Forelimb muscle (tissue), 1 donor: ENCODE data around the gene ZNF322. TPM values are rescaled to one million over a fixed set of nuclear protein-coding genes. Genes with fewer than 3 reads are reported as not detected.
"Not testable (repeated sequence)": the region's sequence is repeated elsewhere in the genome, so short reads cannot be mapped to it uniquely, and the experiment has no call there.

ENCODE experiments used
- DNase-seq: peaks from one replicate; pipeline ENCODE4 v3.0.0-alpha.2; 2013; ENCODE audit warnings: low read depth
- polyA plus RNA-seq: library from polyadenylated mRNA; unstranded; fragments of 120-200 nt; gene quantifications from one replicate; pipeline ENCODE4 v1.2.1, GENCODE V29; 2013; ENCODE audit not compliant: insufficient read length

ZNF322 gene
- 17.3 TPM for polyA plus RNA-seq

GRCh38 chr6:26659042-26659999 is at the start of gene ZNF322:
ZNF322 (minus strand) TSS chr6:26659746; CDS start chr6:26638553, 21,193 bp downstream.
- DNase-seq, result peak; percentile 84

GRCh38 chr6:26705780-26706179 is 46.2 kb upstream of the ZNF322 start:
- not testable (repeated sequence) for DNase-seq

GRCh38 chr6:26705352-26705751 is 45.8 kb upstream of the ZNF322 start:
- DNase-seq, result not testable (repeated sequence)

GRCh38 chr6:26701023-26701747 is 41.6 kb upstream of the ZNF322 start:
- DNase-seq, result not testable (repeated sequence)

- DNase-seq, result not testable (repeated sequence)
Observed at GRCh38 chr6:26697496-26697895, 38.0 kb upstream of the ZNF322 start.

- DNase-seq, result not testable (repeated sequence)
Observed at GRCh38 chr6:26689324-26689947, 29.9 kb upstream of the ZNF322 start.

GRCh38 chr6:26682435-26683042 is 23.0 kb upstream of the ZNF322 start:
- DNase-seq, result not testable (repeated sequence)

- not testable (repeated sequence) for DNase-seq
Observed at GRCh38 chr6:26673287-26673686, 13.7 kb upstream of the ZNF322 start.

GRCh38 chr6:26670558-26670957 is 11.0 kb upstream of the ZNF322 start:
- not testable (repeated sequence) for DNase-seq

GRCh38 chr6:26670003-26670402 is 10.5 kb upstream of the ZNF322 start:
- not testable (repeated sequence) for DNase-seq

- peak; percentile 11 for DNase-seq
Observed at GRCh38 chr6:26660000-26660361, 435 bp upstream of the ZNF322 start.

- DNase-seq, result no peak
Observed at GRCh38 chr6:26657256-26657655, 2.3 kb downstream of the ZNF322 start.

- no peak for DNase-seq
Observed at GRCh38 chr6:26653007-26653406, 6.5 kb downstream of the ZNF322 start.

- DNase-seq, result no peak
Observed at GRCh38 chr6:26651133-26651781, 8.3 kb downstream of the ZNF322 start.

- DNase-seq, result no peak
Observed at GRCh38 chr6:26646074-26646473, 13.5 kb downstream of the ZNF322 start.

GRCh38 chr6:26640806-26641205 is 18.7 kb downstream of the ZNF322 start:
- no peak for DNase-seq

- DNase-seq, result no peak
Observed at GRCh38 chr6:26629359-26629758, 30.2 kb downstream of the ZNF322 start.

GRCh38 chr6:26627843-26628242 is 31.7 kb downstream of the ZNF322 start:
- no peak for DNase-seq

GRCh38 chr6:26624557-26624956 is 35.0 kb downstream of the ZNF322 start:
- DNase-seq, result no peak

GRCh38 chr6:26623339-26623859 is 36.1 kb downstream of the ZNF322 start:
- no peak for DNase-seq
